ENCODE data around the gene ADAMTSL3. TPM values are rescaled to one million over a fixed set of nuclear protein-coding genes. Genes with fewer than 3 reads are reported as not detected.

The ADAMTSL3 gene
- polyA plus RNA-seq (ENCODE audit: insufficient read length in 10 of 10), result 10 to 100 TPM; 33.3 to 73.3 (median 52.2) TPM
- long read RNA-seq, donor 1, partial matches to known transcripts, result 23 of 23 reads
- long read RNA-seq, donor 1, other reads (novel, unspliced or antisense), result 0 of 23 reads
- long read RNA-seq, donor 2, partial matches to known transcripts, result 9 of 9 reads
- long read RNA-seq, donor 2, other reads (novel, unspliced or antisense), result 0 of 9 reads
- long read RNA-seq, donor 3, result 0 reads
- long read RNA-seq, donor 4, partial matches to known transcripts, result 13 of 13 reads
- long read RNA-seq, donor 4, other reads (novel, unspliced or antisense), result 0 of 13 reads
- long read RNA-seq, donor 5, partial matches to known transcripts, result 45 of 45 reads
- long read RNA-seq, donor 5, other reads (novel, unspliced or antisense), result 0 of 45 reads
- long read RNA-seq, donor 6, partial matches to known transcripts, result 31 of 32 reads
- long read RNA-seq, donor 6, other reads (novel, unspliced or antisense), result 0 of 32 reads
- long read RNA-seq, donor 7, partial matches to known transcripts, result 19 of 19 reads
- long read RNA-seq, donor 7, other reads (novel, unspliced or antisense), result 0 of 19 reads
- long read RNA-seq, donor 8, partial matches to known transcripts, result 5 of 5 reads
- long read RNA-seq, donor 8, other reads (novel, unspliced or antisense), result 0 of 5 reads
- long read RNA-seq, donor 9, result 0 reads

GRCh38 chr15:83653639-83654378, at the start of gene ADAMTSL3:
Gene ADAMTSL3 (plus strand): TSS chr15:83654123. CDS start chr15:83655762, 1,639 bp downstream.
- DNase-seq, result peak in 2 of 3 donors; percentile 73 to 85

GRCh38 chr15:83604549-83604948, 49.4 kb upstream of the ADAMTSL3 start:
- no peak for DNase-seq

GRCh38 chr15:83605111-83605945, 48.6 kb upstream of the ADAMTSL3 start:
- DNase-seq, result peak; percentile 41 to 78 (median 74)

- DNase-seq, result no peak
These were observed 43.8 kb upstream of the ADAMTSL3 start for GRCh38 chr15:83610132-83610531.

GRCh38 chr15:83610901-83611685, 42.8 kb upstream of the ADAMTSL3 start:
- DNase-seq, result no peak

- DNase-seq, result peak in 1 of 3 donors; percentile 26
These were observed 41.7 kb upstream of the ADAMTSL3 start for GRCh38 chr15:83612226-83612625.

GRCh38 chr15:83612898-83613635, 40.9 kb upstream of the ADAMTSL3 start:
- DNase-seq, result no peak

GRCh38 chr15:83613714-83614113, 40.2 kb upstream of the ADAMTSL3 start:
- DNase-seq, result peak in 2 of 3 donors; percentile 30 to 41

- no peak for DNase-seq
These were observed 37.1 kb upstream of the ADAMTSL3 start for GRCh38 chr15:83616840-83617239.

- DNase-seq, result peak in 1 of 3 donors; percentile 4
These were observed 27.6 kb upstream of the ADAMTSL3 start for GRCh38 chr15:83626171-83626802.

GRCh38 chr15:83631534-83631933, 22.4 kb upstream of the ADAMTSL3 start:
- DNase-seq, result no peak

GRCh38 chr15:83643201-83643600, 10.7 kb upstream of the ADAMTSL3 start:
- DNase-seq, result no peak

- no peak for DNase-seq
These were observed 9.5 kb upstream of the ADAMTSL3 start for GRCh38 chr15:83644439-83644838.

- no peak for DNase-seq
These were observed 3.1 kb upstream of the ADAMTSL3 start for GRCh38 chr15:83650831-83651230.

GRCh38 chr15:83651541-83651940, 2.4 kb upstream of the ADAMTSL3 start:
- no peak for DNase-seq

GRCh38 chr15:83652626-83653204, 1.2 kb upstream of the ADAMTSL3 start:
- DNase-seq, result peak in 1 of 3 donors; percentile 52

- DNase-seq, result no peak
These were observed 660 bp upstream of the ADAMTSL3 start for GRCh38 chr15:83653288-83653638.

GRCh38 chr15:83654379-83655236, 685 bp downstream of the ADAMTSL3 start:
- peak in 2 of 3 donors; percentile 49 to 78 for DNase-seq
